Muscle of back (tissue), 10 donors: Measurements from ENCODE around the gene KRTAP10-7. TPM values are rescaled to one million over a fixed set of nuclear protein-coding genes. Genes with fewer than 3 reads are reported as not detected.

Experiments
- polyA plus RNA-seq, 10 donors: library from polyadenylated mRNA; unstranded; fragments of 120-200 nt; gene quantifications; one replicate each; pipeline ENCODE4 v1.2.1, GENCODE V29; 2013; ENCODE audit not compliant: insufficient read length in 10 of 10

The KRTAP10-7 gene
- polyA plus RNA-seq, 10 donors: not detected

Other genes starting within 250 kb of the KRTAP10-7 start
- 1 to 10 TPM in 8 of 10 donors, under 1 TPM in 2; 0.74 to 2.4 (median 1.7) TPM for gene TRPM2, start 247.0 kb upstream of the KRTAP10-7 start, polyA plus RNA-seq
- 1 to 10 TPM; 2.0 to 4.3 (median 2.6) TPM for gene LRRC3, start 145.1 kb upstream of the KRTAP10-7 start, polyA plus RNA-seq
- not detected for gene KRTAP10-1, start 60.4 kb upstream of the KRTAP10-7 start, polyA plus RNA-seq
- not detected for gene KRTAP10-2, start 49.1 kb upstream of the KRTAP10-7 start, polyA plus RNA-seq
- gene KRTAP10-3, start 41.8 kb upstream of the KRTAP10-7 start, polyA plus RNA-seq: not detected
- not detected for gene KRTAP10-4, start 26.9 kb upstream of the KRTAP10-7 start, polyA plus RNA-seq
- not detected for gene KRTAP10-5, start 20.0 kb upstream of the KRTAP10-7 start, polyA plus RNA-seq
- gene KRTAP10-6, start 8.1 kb upstream of the KRTAP10-7 start, polyA plus RNA-seq: not detected
- not detected for gene KRTAP10-8, start 11.5 kb downstream of the KRTAP10-7 start, polyA plus RNA-seq
- not detected for gene KRTAP10-9, start 26.5 kb downstream of the KRTAP10-7 start, polyA plus RNA-seq
- gene KRTAP10-10, start 36.8 kb downstream of the KRTAP10-7 start, polyA plus RNA-seq: not detected
- gene KRTAP10-11, start 45.8 kb downstream of the KRTAP10-7 start, polyA plus RNA-seq: not detected
- not detected for gene KRTAP12-4, start 54.1 kb downstream of the KRTAP10-7 start, polyA plus RNA-seq
- gene KRTAP12-3, start 57.3 kb downstream of the KRTAP10-7 start, polyA plus RNA-seq: not detected
- gene KRTAP12-2, start 66.3 kb downstream of the KRTAP10-7 start, polyA plus RNA-seq: not detected
- not detected for gene KRTAP12-1, start 81.6 kb downstream of the KRTAP10-7 start, polyA plus RNA-seq
- gene KRTAP10-12, start 96.6 kb downstream of the KRTAP10-7 start, polyA plus RNA-seq: not detected
- 1 to 10 TPM in 2 of 10 donors, under 1 TPM in 7, not detected in 1; 0.10 to 3.2 (median 0.22) TPM for gene TSPEAR, start 111.0 kb downstream of the KRTAP10-7 start, polyA plus RNA-seq
- 100 to 1,000 TPM in 3 of 10 donors, 10 to 100 TPM in 7; 54.9 to 109 (median 77.1) TPM for gene UBE2G2, start 201.2 kb downstream of the KRTAP10-7 start, polyA plus RNA-seq
- 10 to 100 TPM; 60.0 to 88.6 (median 67.5) TPM for gene SUMO3, start 217.5 kb downstream of the KRTAP10-7 start, polyA plus RNA-seq